GM18861 (cell line): ENCODE results near the gene MARCOL.

Source experiments
- ATAC-seq: cut with Tn5 transposase; IDR thresholded peaks from one replicate; pipeline ENCODE4 v1.9.1; 2021; ENCODE audit not compliant: unreplicated experiment

Gene MARCOL

GRCh38 chr5:148238418-148238794 is at the start of gene MARCOL:
TSS of gene MARCOL (plus strand) at chr5:148238525. CDS start at chr5:148238598, 73 bp downstream.
- no peak for ATAC-seq

GRCh38 chr5:148191010-148191409 is 47.3 kb upstream of the MARCOL start:
- no peak for ATAC-seq

- no peak for ATAC-seq
Measured at GRCh38 chr5:148193202-148193601, 45.1 kb upstream of the MARCOL start.

GRCh38 chr5:148201151-148201550 is 37.2 kb upstream of the MARCOL start:
- no peak for ATAC-seq

- no peak for ATAC-seq
Measured at GRCh38 chr5:148202531-148203203, 35.7 kb upstream of the MARCOL start, which contains the start of gene SPINK6. TSS of gene SPINK6 (plus strand) at chr5:148203042. CDS start at chr5:148203097, 55 bp downstream.

- ATAC-seq = no peak
Measured at GRCh38 chr5:148205044-148205806, 33.1 kb upstream of the MARCOL start.

GRCh38 chr5:148205865-148206264 is 32.5 kb upstream of the MARCOL start:
- ATAC-seq = no peak

- ATAC-seq = no peak
Measured at GRCh38 chr5:148206620-148207019, 31.7 kb upstream of the MARCOL start.

- no peak for ATAC-seq
Measured at GRCh38 chr5:148208226-148208625, 30.1 kb upstream of the MARCOL start.

- ATAC-seq = no peak
Measured at GRCh38 chr5:148209151-148209770, 29.1 kb upstream of the MARCOL start.

- ATAC-seq = no peak
Measured at GRCh38 chr5:148214665-148215185, 23.6 kb upstream of the MARCOL start.

- no peak for ATAC-seq
Measured at GRCh38 chr5:148221508-148221907, 16.8 kb upstream of the MARCOL start.

GRCh38 chr5:148224117-148224742 is 14.1 kb upstream of the MARCOL start:
- ATAC-seq = no peak

- no peak for ATAC-seq
Measured at GRCh38 chr5:148228392-148228984, 9.8 kb upstream of the MARCOL start.

- ATAC-seq = no peak
Measured at GRCh38 chr5:148229840-148230239, 8.5 kb upstream of the MARCOL start.

GRCh38 chr5:148230240-148230639 is 8.1 kb upstream of the MARCOL start:
- no peak for ATAC-seq

GRCh38 chr5:148237785-148238417 is 424 bp upstream of the MARCOL start:
- ATAC-seq = no peak

- no peak for ATAC-seq
Measured at GRCh38 chr5:148248894-148249293, 10.6 kb downstream of the MARCOL start.

- no peak for ATAC-seq
Measured at GRCh38 chr5:148255456-148255855, 17.1 kb downstream of the MARCOL start.

GRCh38 chr5:148259288-148259687 is 21.0 kb downstream of the MARCOL start:
- ATAC-seq = no peak
